B cell (primary cell): Measurements from ENCODE around the gene SCARF1.

Source experiments
- CTCF ChIP-seq: fragments of 200-600 bp; IDR thresholded peaks from one replicate; pipeline ENCODE4 v1.8.0; 2022; ENCODE audit warnings: antibody characterized with exemption, mild to moderate bottlenecking
- EZH2 ChIP-seq: IDR thresholded peaks from 2 replicates; pipeline ENCODE4 v1.6.1; 2012; ENCODE audit warnings: borderline replicate concordance, low read depth, mild to moderate bottlenecking, moderate library complexity, low read length; ENCODE audit not compliant: insufficient read depth, poor library complexity, severe bottlenecking

GRCh38 chr17:1608676-1609075 lies 36.9 kb downstream of the SCARF1 start:
- no peak for TF ChIP-seq CTCF
- no peak for TF ChIP-seq EZH2
